Measurements from ENCODE around the gene EEF1AKMT1.
"Not testable (repeated sequence)": the region's sequence is repeated elsewhere in the genome, so short reads cannot be mapped to it uniquely, and the experiment has no call there.

EEF1AKMT1 gene

GRCh38 chr13:20686863-20687579 is 86.7 kb downstream of the EEF1AKMT1 start:
- no peaks in the 10 kb centered on the region for H3K27me3 ChIP-seq (ENCODE audit: control insufficient read depth in 5 of 5, insufficient read depth in 4 of 5, low read length in 5 of 5)
- peaks cover 0 to 1% (median 0%) of the 10 kb centered on the region in 5 donors for H3K4me1 ChIP-seq (ENCODE audit: control insufficient read depth in 5 of 5, insufficient read depth in 5 of 5, low read length in 5 of 5)
- no peak overlapping the region for H3K4me3 ChIP-seq (ENCODE audit: low read depth in 1 of 5, low read length in 5 of 5)
- no peaks in the 10 kb centered on the region for H3K9me3 ChIP-seq (ENCODE audit: control insufficient read depth in 5 of 5, low read length in 5 of 5)
- no peak overlapping the region for H3K27ac ChIP-seq (ENCODE audit: low read depth, low read length)
- no peak overlapping the region for H3K9ac ChIP-seq (ENCODE audit: low read length in 5 of 5)
- peaks cover 0 to 15% (median 7%) of the 10 kb centered on the region in 5 donors for H3K36me3 ChIP-seq (ENCODE audit: control insufficient read depth in 5 of 5, insufficient read depth in 5 of 5, low read length in 5 of 5)

DNA sequence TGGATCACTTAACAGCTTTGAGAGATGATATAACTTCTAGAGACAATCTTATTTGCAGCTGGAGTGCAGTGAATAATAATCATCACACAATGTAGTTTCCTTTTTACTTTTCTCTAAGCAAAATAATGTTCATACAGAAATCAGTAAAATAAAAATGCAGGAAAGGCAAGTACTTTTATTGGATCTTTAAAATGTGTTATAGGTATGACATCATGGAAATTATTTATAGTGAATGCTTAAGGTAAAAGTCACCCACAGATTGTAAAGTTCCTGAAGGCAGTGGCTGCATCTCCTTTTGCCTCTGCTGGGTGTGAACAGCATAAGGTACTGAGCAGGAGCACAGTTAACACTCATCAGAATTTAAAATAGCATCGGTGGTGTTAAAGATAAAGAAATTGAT is 87.6 kb downstream of the EEF1AKMT1 start:
- Histone ChIP-seq H3K9me3 (ENCODE audit: control insufficient read depth in 5 of 5, low read length in 5 of 5) (no peaks in the 10 kb centered on the region), H3K27ac (ENCODE audit: low read depth, low read length) (no peak overlapping the region), H3K4me3 (ENCODE audit: low read depth in 1 of 5, low read length in 5 of 5) (no peak overlapping the region), H3K36me3 (ENCODE audit: control insufficient read depth in 5 of 5, insufficient read depth in 5 of 5, low read length in 5 of 5) (peaks cover 0 to 9% (median 4%) of the 10 kb centered on the region in 5 donors), H3K9ac (ENCODE audit: low read length in 5 of 5) (no peak overlapping the region), H3K4me1 (ENCODE audit: control insufficient read depth in 5 of 5, insufficient read depth in 5 of 5, low read length in 5 of 5) (peaks cover 0 to 5% (median 0%) of the 10 kb centered on the region in 5 donors), H3K27me3 (ENCODE audit: control insufficient read depth in 5 of 5, insufficient read depth in 4 of 5, low read length in 5 of 5) (no peaks in the 10 kb centered on the region)

- Histone ChIP-seq H3K4me3 (ENCODE audit: low read depth in 1 of 5, low read length in 5 of 5) (no peak overlapping the region), H3K27ac (ENCODE audit: low read depth, low read length) (no peak overlapping the region), H3K9me3 (ENCODE audit: control insufficient read depth in 5 of 5, low read length in 5 of 5) (no peaks in the 10 kb centered on the region), H3K36me3 (ENCODE audit: control insufficient read depth in 5 of 5, insufficient read depth in 5 of 5, low read length in 5 of 5) (peaks cover 0 to 4% (median 3%) of the 10 kb centered on the region in 5 donors), H3K4me1 (ENCODE audit: control insufficient read depth in 5 of 5, insufficient read depth in 5 of 5, low read length in 5 of 5) (peaks cover 0 to 7% (median 0%) of the 10 kb centered on the region in 5 donors), H3K9ac (ENCODE audit: low read length in 5 of 5) (no peak overlapping the region), H3K27me3 (ENCODE audit: control insufficient read depth in 5 of 5, insufficient read depth in 4 of 5, low read length in 5 of 5) (no peaks in the 10 kb centered on the region)
These were observed 88.7 kb downstream of the EEF1AKMT1 start for GRCh38 chr13:20685092-20685491.

DNA sequence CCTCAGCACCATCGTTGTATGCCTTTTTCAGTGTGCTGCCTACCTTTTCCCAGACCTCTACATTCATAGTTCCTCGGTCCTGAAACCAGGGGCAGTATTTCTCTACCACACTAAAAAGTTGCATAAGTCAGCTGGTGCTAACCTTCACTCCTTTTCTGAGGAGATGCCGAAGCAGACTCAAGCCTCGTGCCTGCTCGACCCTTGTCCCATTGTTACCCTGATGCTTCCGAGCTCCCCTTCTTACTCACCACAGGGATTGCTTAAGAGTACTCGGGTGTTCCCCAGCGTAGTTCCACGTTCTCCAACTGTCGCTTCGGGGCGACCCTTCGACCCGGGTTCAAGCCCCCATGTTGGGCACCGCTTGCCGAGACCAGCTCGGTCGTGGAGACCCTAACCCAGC is 89.2 kb downstream of the EEF1AKMT1 start:
- Histone ChIP-seq H3K27ac (ENCODE audit: low read depth, low read length) (no peak overlapping the region), H3K27me3 (ENCODE audit: control insufficient read depth in 5 of 5, insufficient read depth in 4 of 5, low read length in 5 of 5) (no peaks in the 10 kb centered on the region), H3K9me3 (ENCODE audit: control insufficient read depth in 5 of 5, low read length in 5 of 5) (no peaks in the 10 kb centered on the region), H3K36me3 (ENCODE audit: control insufficient read depth in 5 of 5, insufficient read depth in 5 of 5, low read length in 5 of 5) (peaks cover 0 to 4% (median 2%) of the 10 kb centered on the region in 5 donors), H3K9ac (ENCODE audit: low read length in 5 of 5) (no peak overlapping the region), H3K4me1 (ENCODE audit: control insufficient read depth in 5 of 5, insufficient read depth in 5 of 5, low read length in 5 of 5) (peaks cover 0 to 7% (median 0%) of the 10 kb centered on the region in 5 donors), H3K4me3 (ENCODE audit: low read depth in 1 of 5, low read length in 5 of 5) (no peak overlapping the region)

GRCh38 chr13:20684041-20684440 is 89.7 kb downstream of the EEF1AKMT1 start:
- Histone ChIP-seq H3K4me1 (ENCODE audit: control insufficient read depth in 5 of 5, insufficient read depth in 5 of 5, low read length in 5 of 5) (peaks cover 0 to 7% (median 0%) of the 10 kb centered on the region in 5 donors), H3K27me3 (ENCODE audit: control insufficient read depth in 5 of 5, insufficient read depth in 4 of 5, low read length in 5 of 5) (no peaks in the 10 kb centered on the region), H3K36me3 (ENCODE audit: control insufficient read depth in 5 of 5, insufficient read depth in 5 of 5, low read length in 5 of 5) (peaks cover 0 to 4% (median 2%) of the 10 kb centered on the region in 5 donors), H3K9me3 (ENCODE audit: control insufficient read depth in 5 of 5, low read length in 5 of 5) (no peaks in the 10 kb centered on the region), H3K4me3 (ENCODE audit: low read depth in 1 of 5, low read length in 5 of 5) (no peak overlapping the region), H3K27ac (ENCODE audit: low read depth, low read length) (no peak overlapping the region), H3K9ac (ENCODE audit: low read length in 5 of 5) (no peak overlapping the region)

DNA sequence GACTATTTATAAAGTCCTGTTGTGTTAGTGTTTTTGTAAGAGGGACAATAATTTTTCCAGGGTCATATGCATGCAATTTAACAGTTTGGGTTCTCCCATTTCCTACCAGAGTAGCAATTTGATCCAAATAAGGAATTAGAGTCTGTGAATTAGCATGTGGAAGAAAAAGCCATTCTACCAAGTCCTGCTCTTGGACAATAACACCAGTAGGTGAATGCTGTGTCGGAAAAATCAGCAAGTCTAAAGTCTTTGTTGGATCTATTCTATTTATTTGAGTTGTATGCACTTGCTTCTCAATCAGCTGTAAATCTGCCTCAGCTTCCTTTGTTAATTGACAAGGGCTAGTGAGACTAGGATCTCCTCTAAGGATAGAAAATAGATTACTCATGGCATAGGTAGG is 91.7 kb downstream of the EEF1AKMT1 start:
- no peak overlapping the region for H3K4me3 ChIP-seq (ENCODE audit: low read depth in 1 of 5, low read length in 5 of 5)
- peaks cover 0 to 7% (median 0%) of the 10 kb centered on the region in 5 donors for H3K4me1 ChIP-seq (ENCODE audit: control insufficient read depth in 5 of 5, insufficient read depth in 5 of 5, low read length in 5 of 5)
- H3K9ac ChIP-seq (ENCODE audit: low read length in 5 of 5): no peak overlapping the region
- H3K27ac ChIP-seq (ENCODE audit: low read depth, low read length): no peak overlapping the region
- H3K9me3 ChIP-seq (ENCODE audit: control insufficient read depth in 5 of 5, low read length in 5 of 5): no peaks in the 10 kb centered on the region
- no peaks in the 10 kb centered on the region for H3K27me3 ChIP-seq (ENCODE audit: control insufficient read depth in 5 of 5, insufficient read depth in 4 of 5, low read length in 5 of 5)
- peaks cover 0 to 4% (median 2%) of the 10 kb centered on the region in 5 donors for H3K36me3 ChIP-seq (ENCODE audit: control insufficient read depth in 5 of 5, insufficient read depth in 5 of 5, low read length in 5 of 5)

GRCh38 chr13:20681481-20681880 is 92.3 kb downstream of the EEF1AKMT1 start:
- not testable (repeated sequence) for H3K27me3 ChIP-seq (ENCODE audit: control insufficient read depth in 5 of 5, insufficient read depth in 4 of 5, low read length in 5 of 5); H3K9ac ChIP-seq (ENCODE audit: low read length in 5 of 5); H3K27ac ChIP-seq (ENCODE audit: low read depth, low read length); H3K9me3 ChIP-seq (ENCODE audit: control insufficient read depth in 5 of 5, low read length in 5 of 5); H3K36me3 ChIP-seq (ENCODE audit: control insufficient read depth in 5 of 5, insufficient read depth in 5 of 5, low read length in 5 of 5); H3K4me3 ChIP-seq (ENCODE audit: low read depth in 1 of 5, low read length in 5 of 5); H3K4me1 ChIP-seq (ENCODE audit: control insufficient read depth in 5 of 5, insufficient read depth in 5 of 5, low read length in 5 of 5)

DNA sequence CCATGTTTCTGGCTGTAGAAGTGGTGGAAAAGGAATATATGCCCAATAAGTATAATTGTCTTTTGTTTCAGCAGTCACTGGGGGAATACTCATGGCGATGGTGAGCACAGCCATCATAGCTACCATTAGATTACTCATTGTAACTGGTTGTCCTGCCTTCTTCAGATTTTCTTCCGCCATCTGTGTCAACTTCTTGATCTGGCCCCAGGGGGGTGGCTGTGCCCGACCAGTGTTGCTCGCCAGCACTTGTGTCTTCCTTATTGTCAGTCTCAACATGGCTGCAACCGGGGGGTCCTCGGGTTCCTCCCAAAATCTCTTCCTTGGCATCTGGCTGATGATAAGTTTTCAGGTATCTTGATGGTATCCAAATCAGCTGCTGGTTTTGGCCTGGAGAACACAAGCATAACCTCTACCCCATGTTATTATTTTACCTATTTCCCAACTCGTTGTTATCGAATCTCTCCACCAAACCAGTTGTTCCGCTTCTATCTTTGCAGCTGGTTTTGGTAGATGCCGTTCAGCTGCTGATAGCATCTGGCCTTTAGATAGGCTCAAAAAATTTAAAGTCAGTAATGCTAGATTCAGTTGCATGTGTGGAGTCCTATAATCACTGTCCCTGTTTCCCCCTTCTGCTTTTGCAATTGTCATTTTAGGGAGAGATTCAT is 93.2 kb downstream of the EEF1AKMT1 start:
- no peak overlapping the region for H3K4me3 ChIP-seq (ENCODE audit: low read depth in 1 of 5, low read length in 5 of 5)
- H3K36me3 ChIP-seq (ENCODE audit: control insufficient read depth in 5 of 5, insufficient read depth in 5 of 5, low read length in 5 of 5): peaks cover 0 to 10% (median 7%) of the 10 kb centered on the region in 5 donors
- H3K4me1 ChIP-seq (ENCODE audit: control insufficient read depth in 5 of 5, insufficient read depth in 5 of 5, low read length in 5 of 5): peaks cover 0 to 7% (median 0%) of the 10 kb centered on the region in 5 donors
- no peaks in the 10 kb centered on the region for H3K9me3 ChIP-seq (ENCODE audit: control insufficient read depth in 5 of 5, low read length in 5 of 5)
- H3K27ac ChIP-seq (ENCODE audit: low read depth, low read length): no peak overlapping the region
- H3K9ac ChIP-seq (ENCODE audit: low read length in 5 of 5): no peak overlapping the region
- H3K27me3 ChIP-seq (ENCODE audit: control insufficient read depth in 5 of 5, insufficient read depth in 4 of 5, low read length in 5 of 5): no peaks in the 10 kb centered on the region

DNA sequence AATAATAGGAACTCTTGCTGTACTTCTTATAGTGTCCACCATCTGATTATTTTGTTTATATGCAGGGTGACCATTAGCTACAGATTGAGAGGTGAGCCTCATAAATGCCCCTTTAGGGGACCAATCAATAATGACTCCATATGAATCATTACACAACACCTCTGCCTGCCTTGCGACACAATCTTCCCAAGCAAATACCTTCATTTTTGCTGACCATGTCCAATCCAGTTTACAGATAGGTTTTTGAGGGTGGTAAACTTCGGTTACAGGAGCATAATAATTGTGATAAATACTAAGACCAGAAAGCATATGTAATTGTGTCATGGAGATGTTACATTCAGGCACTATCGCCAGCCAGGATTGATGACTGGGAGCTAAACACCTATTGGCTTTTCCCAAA is 93.9 kb downstream of the EEF1AKMT1 start:
- H3K27ac ChIP-seq (ENCODE audit: low read depth, low read length): no peak overlapping the region
- H3K9me3 ChIP-seq (ENCODE audit: control insufficient read depth in 5 of 5, low read length in 5 of 5): no peaks in the 10 kb centered on the region
- peaks cover 0 to 7% (median 0%) of the 10 kb centered on the region in 5 donors for H3K4me1 ChIP-seq (ENCODE audit: control insufficient read depth in 5 of 5, insufficient read depth in 5 of 5, low read length in 5 of 5)
- peaks cover 0 to 9% (median 7%) of the 10 kb centered on the region in 5 donors for H3K36me3 ChIP-seq (ENCODE audit: control insufficient read depth in 5 of 5, insufficient read depth in 5 of 5, low read length in 5 of 5)
- H3K9ac ChIP-seq (ENCODE audit: low read length in 5 of 5): no peak overlapping the region
- H3K4me3 ChIP-seq (ENCODE audit: low read depth in 1 of 5, low read length in 5 of 5): no peak overlapping the region
- H3K27me3 ChIP-seq (ENCODE audit: control insufficient read depth in 5 of 5, insufficient read depth in 4 of 5, low read length in 5 of 5): no peaks in the 10 kb centered on the region

Data from subcutaneous abdominal adipose tissue (tissue), 5 donors.